Hematopoietic multipotent progenitor cell (in vitro differentiated cells): ENCODE measurements around the gene SLC51A. TPM values are rescaled to one million over a fixed set of nuclear protein-coding genes. Genes with fewer than 3 reads are reported as not detected.
"Not testable (repeated sequence)": the region's sequence is repeated elsewhere in the genome, so short reads cannot be mapped to it uniquely, and the experiment has no call there.

Experiments used
- DNase-seq, 3 donors: peaks; one replicate each; pipeline ENCODE4 v3.0.0-alpha.2; 2011 to 2015; ENCODE audit warnings: low read depth in 2 of 3, low spot score in 2 of 3
- total RNA-seq: library from RNA; depleted of rRNA; stranded (reverse); fragments of >200 nt; gene quantifications from one replicate; pipeline ENCODE4 v1.2.3, GENCODE V29; 2012

Gene SLC51A
- total RNA-seq = not detected

- no peak for DNase-seq
Observed at GRCh38 chr3:196216089-196216564, at the start of gene SLC51A. SLC51A (plus strand) TSS chr3:196216534; CDS start chr3:196216713, 179 bp downstream.

- DNase-seq = no peak
Observed at GRCh38 chr3:196166741-196167140, 49.6 kb upstream of the SLC51A start.

- no peak for DNase-seq
Observed at GRCh38 chr3:196168808-196169391, 47.4 kb upstream of the SLC51A start.

GRCh38 chr3:196169836-196170240 lies 46.5 kb upstream of the SLC51A start:
- DNase-seq = no peak

- not testable (repeated sequence) for DNase-seq
Observed at GRCh38 chr3:196170296-196170695, 46.0 kb upstream of the SLC51A start.

- no peak for DNase-seq
Observed at GRCh38 chr3:196174652-196175051, 41.7 kb upstream of the SLC51A start.

- DNase-seq = no peak
Observed at GRCh38 chr3:196175116-196175625, 41.2 kb upstream of the SLC51A start.

- no peak for DNase-seq
Observed at GRCh38 chr3:196175722-196176121, 40.6 kb upstream of the SLC51A start.

GRCh38 chr3:196177567-196177966 lies 38.8 kb upstream of the SLC51A start:
- DNase-seq = no peak

GRCh38 chr3:196177967-196178366 lies 38.4 kb upstream of the SLC51A start:
- DNase-seq = no peak

- DNase-seq = no peak
Observed at GRCh38 chr3:196178993-196179379, 37.3 kb upstream of the SLC51A start.

- peak; percentile 54 to 94 (median 92) for DNase-seq
Observed at GRCh38 chr3:196179380-196180308, 36.7 kb upstream of the SLC51A start.

- no peak for DNase-seq
Observed at GRCh38 chr3:196180346-196180745, 36.0 kb upstream of the SLC51A start.

GRCh38 chr3:196181127-196181546 lies 35.2 kb upstream of the SLC51A start:
- no peak for DNase-seq

GRCh38 chr3:196184169-196184432 lies 32.2 kb upstream of the SLC51A start:
- not testable (repeated sequence) for DNase-seq

- DNase-seq = no peak
Observed at GRCh38 chr3:196184881-196185280, 31.5 kb upstream of the SLC51A start.

- peak in 2 of 3 donors; percentile 45 to 55 for DNase-seq
Observed at GRCh38 chr3:196186651-196187573, 29.4 kb upstream of the SLC51A start.

GRCh38 chr3:196189566-196190347 lies 26.6 kb upstream of the SLC51A start:
- no peak for DNase-seq

- peak in 2 of 3 donors; percentile 64 to 73 for DNase-seq
Observed at GRCh38 chr3:196192036-196192523, 24.3 kb upstream of the SLC51A start.
